HG02943 (cell line): ENCODE results near the gene B9D1.

Experiments used
- ATAC-seq: cut with Tn5 transposase; IDR thresholded peaks from one replicate; pipeline ENCODE4 v1.9.1; 2021; ENCODE audit warnings: mild to moderate bottlenecking, low read depth, moderate library complexity; ENCODE audit not compliant: unreplicated experiment

The B9D1 gene

DNA sequence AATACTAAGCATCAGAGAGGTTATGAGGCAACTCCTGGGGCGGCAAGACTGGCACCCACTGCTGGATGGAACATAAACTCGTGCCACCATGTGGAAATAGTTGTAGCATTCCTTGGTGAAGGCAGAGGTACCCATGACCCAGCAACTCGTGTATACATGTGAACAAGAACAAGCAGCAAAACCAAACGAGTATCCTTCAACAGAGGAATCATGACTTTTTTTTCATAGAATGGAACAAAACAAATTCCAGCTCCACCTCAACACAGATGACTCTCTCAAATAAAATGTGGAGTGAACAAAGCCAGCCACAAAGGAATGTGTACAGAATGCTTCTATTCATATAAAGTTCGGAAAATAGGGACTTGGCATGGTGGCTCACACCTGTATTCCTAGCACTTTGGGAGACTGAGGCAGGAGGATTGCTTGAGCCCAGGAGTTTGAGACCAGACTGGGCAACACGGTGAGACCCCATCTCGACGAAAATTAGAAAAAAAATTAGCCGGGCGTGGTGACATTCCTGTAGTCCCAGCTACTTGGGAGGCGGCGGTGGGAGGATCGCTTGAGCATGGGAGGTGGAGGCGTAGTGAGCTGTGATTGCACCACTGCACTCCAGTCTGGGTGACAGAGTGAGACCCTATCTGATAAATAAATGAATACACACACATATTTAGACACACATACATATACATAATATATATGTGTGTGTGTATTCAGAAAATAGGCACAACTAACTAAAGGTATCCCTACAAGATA is 35.3 kb downstream of the B9D1 start:
- no peak for ATAC-seq

GRCh38 chr17:19325542-19325941 is 37.0 kb downstream of the B9D1 start:
- no peak for ATAC-seq

DNA sequence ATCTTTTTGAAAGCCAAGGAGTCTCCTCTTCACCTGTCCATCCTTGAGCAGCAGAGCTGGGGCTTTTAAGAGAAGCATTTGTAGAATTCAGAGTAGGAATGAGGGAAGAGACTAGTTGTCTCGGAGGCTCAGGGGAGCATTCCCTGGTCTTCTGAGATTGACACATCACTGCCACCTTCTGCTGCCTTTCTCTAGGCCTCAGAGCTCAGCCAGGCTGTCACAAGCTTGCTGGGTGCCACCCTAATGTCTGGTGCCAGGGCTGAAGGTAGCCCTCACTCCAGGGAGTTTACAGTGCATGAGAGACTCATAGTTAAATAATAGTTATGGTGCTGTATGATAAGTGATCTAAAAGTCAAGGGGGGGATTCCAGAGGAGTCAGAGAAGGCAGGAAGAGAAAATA is 39.7 kb downstream of the B9D1 start:
- no peak for ATAC-seq

- no peak for ATAC-seq
Observed at GRCh38 chr17:19322129-19322505, 40.4 kb downstream of the B9D1 start.

GRCh38 chr17:19321481-19322128 is 40.9 kb downstream of the B9D1 start:
- no peak for ATAC-seq

GRCh38 chr17:19320876-19321275 is 41.6 kb downstream of the B9D1 start:
- ATAC-seq, result no peak

GRCh38 chr17:19319771-19320505 is 42.6 kb downstream of the B9D1 start:
- no peak for ATAC-seq

GRCh38 chr17:19318611-19319010 is 43.9 kb downstream of the B9D1 start:
- ATAC-seq, result no peak

DNA sequence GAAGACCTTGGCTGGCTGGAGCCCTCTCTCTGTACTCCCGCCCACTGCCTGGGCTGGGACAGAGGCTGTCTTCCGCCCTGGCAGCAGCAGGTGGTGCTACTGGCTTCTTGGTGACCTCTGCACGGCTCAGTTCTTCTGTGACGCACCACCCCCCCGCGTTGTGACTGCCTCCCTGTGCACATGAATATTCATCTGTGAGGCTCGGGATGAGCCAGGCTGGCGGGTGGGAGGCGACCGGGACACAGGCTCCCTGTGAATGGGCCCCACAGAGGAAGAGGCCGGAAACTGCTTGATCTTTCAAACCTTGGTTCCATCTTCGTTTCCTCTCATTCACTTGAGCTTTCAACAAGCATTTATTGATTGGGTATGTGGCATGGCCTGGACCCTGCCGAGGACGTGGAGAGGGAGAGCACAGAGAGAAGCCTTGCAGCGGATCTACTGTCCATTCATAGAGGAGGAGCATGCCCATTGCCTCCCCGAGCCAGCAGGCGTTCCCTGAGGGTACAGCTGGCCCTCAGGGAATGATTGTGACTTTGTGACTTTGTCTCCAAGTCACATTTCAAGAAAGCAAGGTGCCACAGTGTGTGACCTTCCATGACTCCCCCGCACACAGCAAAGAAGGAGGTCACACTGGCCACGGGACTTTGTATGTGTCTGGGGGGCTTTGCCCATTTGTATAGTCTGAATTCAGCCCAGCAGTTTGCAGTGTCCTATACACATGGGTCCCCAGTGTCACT is 45.0 kb downstream of the B9D1 start:
- no peak for ATAC-seq

DNA sequence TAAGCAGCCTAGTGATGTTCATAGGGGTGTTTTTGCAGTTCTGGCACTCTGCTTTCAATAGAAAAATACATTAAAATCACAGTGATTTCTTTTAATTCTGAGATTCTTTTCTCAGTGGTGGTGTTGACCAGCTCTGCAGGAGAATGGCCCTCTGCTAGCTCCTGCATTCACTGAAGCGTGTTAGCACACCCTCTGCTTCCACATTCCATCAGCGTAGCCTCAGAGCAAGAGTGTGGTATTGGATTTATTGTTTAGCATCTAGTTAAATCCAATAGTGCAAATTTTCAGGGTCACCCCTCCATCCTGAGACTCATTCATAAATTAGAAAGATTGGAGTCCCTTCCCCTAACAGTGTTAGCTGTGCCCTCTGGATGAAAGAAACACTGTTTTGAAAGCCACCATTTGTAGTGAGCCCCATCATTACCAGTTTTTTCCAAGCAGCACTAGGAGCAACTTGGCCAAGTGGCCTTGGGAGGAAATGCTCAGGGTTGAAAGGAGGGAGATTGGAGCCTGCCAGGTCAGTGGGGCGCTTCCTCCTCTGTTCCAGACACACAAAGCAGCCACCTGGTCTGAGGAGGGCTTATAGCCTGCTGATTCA is 45.7 kb downstream of the B9D1 start:
- ATAC-seq, result no peak

DNA sequence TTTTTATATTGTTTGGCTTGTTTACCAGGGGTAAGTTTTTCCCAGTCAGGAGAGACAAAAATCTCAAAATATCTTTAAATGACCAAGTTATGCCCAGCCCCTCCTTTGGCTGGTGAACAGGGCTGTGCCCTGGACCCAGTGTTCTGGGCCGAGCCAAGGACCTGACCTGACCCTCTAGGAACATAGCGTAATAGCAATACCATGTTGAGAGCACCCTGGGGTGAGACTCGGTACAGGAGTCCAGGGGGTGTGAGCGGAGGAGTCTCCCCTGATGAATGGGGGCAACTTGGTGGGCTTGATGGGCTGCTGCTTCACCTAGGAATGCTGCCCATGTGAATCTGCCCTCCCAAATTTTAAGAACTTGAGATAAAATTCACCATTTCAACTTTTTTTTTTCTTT is 47.4 kb downstream of the B9D1 start:
- no peak for ATAC-seq

GRCh38 chr17:19313746-19314651 is 48.5 kb downstream of the B9D1 start:
- ATAC-seq, result no peak

- no peak for ATAC-seq
Observed at GRCh38 chr17:19313066-19313745, 49.3 kb downstream of the B9D1 start.

GRCh38 chr17:19312406-19312805 is 50.1 kb downstream of the B9D1 start:
- no peak for ATAC-seq

GRCh38 chr17:19311421-19312215 is 50.9 kb downstream of the B9D1 start:
- no peak for ATAC-seq

DNA sequence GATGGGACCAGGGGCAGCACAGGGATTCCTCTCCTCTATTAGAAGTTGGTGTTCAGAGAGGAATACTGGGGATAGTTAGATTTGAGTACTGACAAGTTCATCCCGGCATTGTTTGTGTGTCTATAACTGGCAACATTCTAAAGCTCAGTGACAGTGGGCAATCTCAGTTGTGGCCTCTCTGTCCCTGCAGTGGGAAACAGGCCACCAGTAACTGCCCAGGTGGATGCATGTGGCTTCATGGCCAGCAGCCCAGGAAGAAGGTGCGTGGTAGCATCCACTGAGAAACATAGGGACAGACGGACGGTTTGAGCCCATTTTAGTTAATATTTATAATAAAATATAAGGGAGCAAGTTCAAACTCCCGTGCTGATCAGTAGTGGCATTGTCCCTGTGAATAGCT is 51.5 kb downstream of the B9D1 start:
- ATAC-seq, result no peak

- ATAC-seq, result no peak
Observed at GRCh38 chr17:19310151-19310550, 52.4 kb downstream of the B9D1 start.

- no peak for ATAC-seq
Observed at GRCh38 chr17:19309701-19310100, 52.8 kb downstream of the B9D1 start.
